Naive B cell (primary cell): Measurements from ENCODE around the gene IMMP2L. TPM values are rescaled to one million over a fixed set of nuclear protein-coding genes. Genes with fewer than 3 reads are reported as not detected.
"Not testable (repeated sequence)": the region's sequence is repeated elsewhere in the genome, so short reads cannot be mapped to it uniquely, and the experiment has no call there.

Source experiments
- ATAC-seq, 2 donors: fragments of 150-1000 bp; cut with Tn5 transposase; 2 replicates each; pipeline ENCODE4 v1.10.0; 2021; ENCODE audit warnings: low read depth in 2 of 2, mild to moderate bottlenecking in 2 of 2, moderate library complexity in 2 of 2
- DNase-seq: peaks from one replicate; pipeline ENCODE4 v3.0.0; 2022
- H3K27ac Mint-ChIP-seq, 6 donors: one replicate each; pipeline ENCODE4 v1.8.0; 2020 to 2022; ENCODE audit warnings: mild to moderate bottlenecking in 6 of 6, mixed read lengths in 6 of 6, moderate library complexity in 5 of 6, inconsistent platforms in 2 of 6
- H3K27me3 Mint-ChIP-seq, 3 donors: one replicate each; pipeline ENCODE4 v1.8.0; 2021 to 2022; ENCODE audit warnings: mixed read lengths in 3 of 3, mild to moderate bottlenecking in 1 of 3
- H3K36me3 Mint-ChIP-seq, 2 donors: one replicate each; pipeline ENCODE4 v1.8.0; 2020 to 2022; ENCODE audit warnings: mixed read lengths in 2 of 2, inconsistent platforms in 1 of 2, mild to moderate bottlenecking in 1 of 2
- H3K4me1 Mint-ChIP-seq, 3 donors: one replicate each; pipeline ENCODE4 v1.8.0; 2020 to 2022; ENCODE audit warnings: mixed read lengths in 3 of 3, inconsistent platforms in 1 of 3, mild to moderate bottlenecking in 1 of 3, moderate library complexity in 1 of 3
- H3K4me3 Mint-ChIP-seq, 8 donors: one replicate each; pipeline ENCODE4 v1.8.0; 2020 to 2022; ENCODE audit warnings: mild to moderate bottlenecking in 8 of 8, mixed read lengths in 8 of 8, moderate library complexity in 8 of 8, inconsistent platforms in 2 of 8
- H3K9me3 Mint-ChIP-seq, 7 donors: one replicate each; pipeline ENCODE4 v1.8.0; 2020 to 2022; ENCODE audit warnings: mixed read lengths in 7 of 7, mild to moderate bottlenecking in 5 of 7, inconsistent platforms in 2 of 7, moderate library complexity in 1 of 7
- polyA plus RNA-seq, 6 donors: library from polyadenylated mRNA; unstranded; fragments of 300-500 nt; fragmentation: Illumina TruSeq; gene quantifications; one replicate each; pipeline ENCODE4 v1.2.3, GENCODE V29; 2021; ENCODE audit warnings: low read depth in 6 of 6

Gene IMMP2L
- polyA plus RNA-seq, 6 donors from 2014 or later, result 14.9 to 34.0 (median 25.9) TPM

DNA sequence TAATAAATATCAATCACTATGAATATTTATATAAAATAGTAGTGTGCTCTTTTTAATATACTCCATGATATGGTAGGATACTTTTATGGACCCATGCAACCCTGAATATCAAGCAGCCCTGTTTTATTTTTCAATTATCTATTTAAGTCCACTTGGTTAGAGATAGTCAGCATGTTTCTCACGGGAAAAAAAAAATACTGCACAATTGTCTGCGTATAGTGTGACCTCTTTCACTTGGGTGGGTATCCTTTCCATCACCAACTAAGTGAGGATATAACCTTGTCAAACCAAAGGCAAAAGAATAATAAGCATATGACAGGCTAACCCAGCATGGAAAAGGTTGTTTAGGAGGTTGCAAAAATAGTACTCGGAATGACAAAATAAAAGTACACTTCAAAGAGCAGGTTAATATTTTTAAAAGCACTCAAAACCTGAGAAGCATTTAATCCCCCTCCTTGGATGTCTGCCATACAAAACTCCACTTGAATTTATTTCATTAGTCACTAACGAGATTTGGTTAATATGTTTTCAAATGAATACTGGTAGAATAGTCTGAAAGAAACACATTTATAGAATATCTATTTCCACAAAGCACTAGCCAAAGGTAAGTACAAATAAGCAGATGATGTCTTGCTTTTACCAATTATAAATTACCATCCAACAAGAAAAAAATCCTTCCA is 76.5 kb downstream of the IMMP2L start:
- no peak for DNase-seq
- H3K4me3 Mint-ChIP-seq, result no peak overlapping the region
- no peaks in the 10 kb centered on the region for H3K27me3 Mint-ChIP-seq
- ATAC-seq, result no peak
- H3K27ac Mint-ChIP-seq, result no peak overlapping the region
- H3K36me3 Mint-ChIP-seq, result no peaks in the 10 kb centered on the region
- H3K9me3 Mint-ChIP-seq, result no peaks in the 10 kb centered on the region
- no peaks in the 10 kb centered on the region for H3K4me1 Mint-ChIP-seq

DNA sequence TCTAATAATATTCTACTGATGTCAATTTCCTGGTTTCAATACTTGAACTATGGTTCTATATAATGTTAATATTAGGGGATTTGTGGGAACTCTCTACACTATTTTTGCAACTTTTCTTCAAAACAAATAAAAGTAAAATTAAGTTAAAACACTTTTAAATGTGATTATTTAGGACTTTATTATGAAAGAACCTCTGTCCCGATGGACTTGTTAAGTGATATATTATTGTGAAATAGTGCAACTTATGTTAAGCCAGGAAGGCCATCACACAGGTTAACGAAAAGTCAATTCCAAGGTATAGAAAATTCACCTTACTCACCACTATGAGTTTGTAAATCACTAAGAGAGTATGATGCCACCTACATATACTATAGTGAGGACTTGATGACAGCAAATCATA is 79.2 kb downstream of the IMMP2L start:
- peaks cover 8% of the 10 kb centered on the region in 2 donors for H3K36me3 Mint-ChIP-seq
- H3K27ac Mint-ChIP-seq, result no peak overlapping the region
- H3K4me3 Mint-ChIP-seq, result no peak overlapping the region
- ATAC-seq (no peak), DNase-seq (no peak)
- H3K9me3 Mint-ChIP-seq, result peaks cover 0 to 5% (median 3%) of the 10 kb centered on the region in 7 donors
- no peaks in the 10 kb centered on the region for H3K4me1 Mint-ChIP-seq
- no peaks in the 10 kb centered on the region for H3K27me3 Mint-ChIP-seq

DNA sequence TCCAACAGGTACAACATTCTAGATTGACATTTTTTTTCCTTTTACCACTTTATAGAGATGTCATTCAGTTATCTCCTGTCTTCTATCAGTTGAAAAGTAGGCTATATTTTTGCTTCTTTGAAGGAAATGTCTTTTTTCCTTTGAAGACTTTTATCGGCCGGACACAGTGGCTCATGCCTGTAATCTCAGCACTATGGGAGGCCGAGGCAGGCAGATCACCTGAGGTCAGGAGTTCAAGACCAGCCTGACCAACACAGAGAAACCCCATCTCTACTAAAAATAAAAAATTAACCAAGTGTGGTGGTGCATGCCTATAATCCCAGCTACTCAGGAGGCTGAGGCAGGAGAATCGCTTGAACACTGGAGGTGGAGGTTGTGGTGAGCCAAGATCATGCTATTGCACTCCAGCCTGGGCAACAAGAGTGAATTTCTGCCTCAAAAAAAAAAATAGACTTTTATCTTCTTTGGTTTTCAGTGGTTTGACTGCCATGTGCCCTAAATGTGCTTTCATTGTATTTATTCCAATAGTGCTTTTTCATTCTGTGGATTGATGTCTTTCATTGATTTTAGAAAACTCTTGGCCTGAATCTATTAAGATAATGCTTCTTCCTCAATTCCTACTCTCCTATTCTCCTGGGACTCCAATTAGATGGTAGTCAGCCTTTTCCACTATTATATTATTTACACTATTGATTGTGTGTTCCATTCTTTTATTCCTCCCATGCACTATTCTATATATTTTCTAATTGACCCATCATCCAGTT is 84.6 kb downstream of the IMMP2L start:
- Mint-ChIP-seq H3K9me3 (peaks cover 0 to 8% (median 5%) of the 10 kb centered on the region in 7 donors), H3K36me3 (peaks cover 13 to 22% of the 10 kb centered on the region in 2 donors), H3K27me3 (no peaks in the 10 kb centered on the region), H3K4me1 (no peaks in the 10 kb centered on the region), H3K27ac (peak overlapping the region in 1 of 6 donors; percentile 16), H3K4me3 (no peak overlapping the region)
- DNase-seq (no peak), ATAC-seq (no peak)

DNA sequence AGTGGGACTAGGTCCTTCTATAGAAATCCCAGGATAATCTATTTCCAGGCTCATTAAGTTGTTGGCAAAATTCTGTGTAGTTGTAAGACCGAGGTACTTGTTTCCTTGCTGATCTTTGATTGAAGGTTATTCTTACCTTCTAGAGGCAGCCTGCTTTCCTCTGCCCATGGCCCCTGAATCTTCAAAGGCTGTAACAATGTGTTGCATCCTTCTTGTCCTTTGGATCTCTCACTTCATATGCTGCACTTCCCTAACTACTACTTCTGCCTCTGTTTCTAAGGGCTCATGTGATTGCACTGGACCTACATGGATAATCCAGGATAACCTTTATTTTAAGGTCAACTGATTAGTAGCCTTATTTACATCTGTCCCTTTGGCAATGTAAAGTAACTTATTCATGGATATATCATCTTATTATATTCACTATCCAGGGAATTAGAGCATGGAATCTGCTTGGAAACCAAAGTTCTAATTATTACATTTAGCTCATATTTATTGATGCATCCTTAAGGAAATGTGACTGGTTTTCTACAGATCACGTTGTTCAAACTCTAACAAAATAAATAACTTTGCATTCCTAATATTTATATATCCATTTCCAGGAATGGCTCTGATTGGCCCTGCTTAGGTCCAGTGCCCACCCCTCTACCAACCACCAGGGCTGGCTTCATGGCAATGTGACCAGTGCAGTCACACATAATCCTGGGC is 85.6 kb downstream of the IMMP2L start:
- no peak overlapping the region for H3K27ac Mint-ChIP-seq
- no peak for ATAC-seq
- DNase-seq, result no peak
- no peaks in the 10 kb centered on the region for H3K27me3 Mint-ChIP-seq
- peaks cover 0 to 11% (median 6%) of the 10 kb centered on the region in 7 donors for H3K9me3 Mint-ChIP-seq
- H3K4me1 Mint-ChIP-seq, result no peaks in the 10 kb centered on the region
- H3K4me3 Mint-ChIP-seq, result no peak overlapping the region
- H3K36me3 Mint-ChIP-seq, result peaks cover 13 to 25% of the 10 kb centered on the region in 2 donors

DNA sequence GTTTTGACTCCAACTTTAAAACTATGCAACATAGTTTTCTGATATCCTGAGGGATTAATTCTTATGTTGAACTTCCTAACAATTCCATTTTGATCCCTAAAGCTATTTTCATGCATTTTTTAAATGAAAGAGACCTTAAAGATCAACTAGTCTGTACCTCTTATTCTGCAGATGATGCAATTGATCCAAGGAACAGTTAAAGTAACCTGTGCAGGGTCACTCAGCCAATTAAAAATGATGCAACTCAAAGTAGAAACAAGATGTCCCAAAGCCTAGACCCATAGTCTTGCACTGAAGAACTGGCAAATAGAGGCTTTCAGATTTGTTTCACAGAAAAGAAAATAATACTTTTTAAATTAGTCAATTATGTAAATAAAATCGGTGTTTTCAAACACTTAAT is 86.3 kb downstream of the IMMP2L start:
- ATAC-seq, result no peak
- Mint-ChIP-seq H3K4me3 (no peak overlapping the region), H3K4me1 (no peaks in the 10 kb centered on the region), H3K27me3 (no peaks in the 10 kb centered on the region), H3K36me3 (peaks cover 17 to 33% of the 10 kb centered on the region in 2 donors), H3K27ac (no peak overlapping the region), H3K9me3 (peaks cover 0 to 16% (median 9%) of the 10 kb centered on the region in 7 donors)
- DNase-seq, result no peak

DNA sequence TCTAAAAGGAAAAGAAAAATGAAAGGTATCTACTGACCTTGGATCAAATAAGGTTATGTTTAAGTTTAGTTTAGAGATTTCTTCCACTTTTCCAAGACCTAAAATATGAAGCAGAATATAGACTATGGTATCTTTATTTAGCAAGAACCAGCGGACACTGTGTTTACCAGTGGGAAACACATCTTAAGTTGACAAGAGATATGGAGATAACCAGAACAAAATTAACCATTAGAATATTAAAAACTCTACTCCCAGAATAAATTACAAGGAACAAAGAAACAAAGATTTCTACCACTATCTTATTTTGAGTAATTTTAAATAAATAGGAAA is 86.9 kb downstream of the IMMP2L start:
- peaks cover 19 to 34% of the 10 kb centered on the region in 2 donors for H3K36me3 Mint-ChIP-seq
- ATAC-seq, result no peak
- peaks cover 0 to 19% (median 11%) of the 10 kb centered on the region in 7 donors for H3K9me3 Mint-ChIP-seq
- H3K27ac Mint-ChIP-seq, result peak overlapping the region in 1 of 6 donors; percentile 66
- no peak for DNase-seq
- no peak overlapping the region for H3K4me3 Mint-ChIP-seq
- no peaks in the 10 kb centered on the region for H3K27me3 Mint-ChIP-seq
- no peaks in the 10 kb centered on the region for H3K4me1 Mint-ChIP-seq

DNA sequence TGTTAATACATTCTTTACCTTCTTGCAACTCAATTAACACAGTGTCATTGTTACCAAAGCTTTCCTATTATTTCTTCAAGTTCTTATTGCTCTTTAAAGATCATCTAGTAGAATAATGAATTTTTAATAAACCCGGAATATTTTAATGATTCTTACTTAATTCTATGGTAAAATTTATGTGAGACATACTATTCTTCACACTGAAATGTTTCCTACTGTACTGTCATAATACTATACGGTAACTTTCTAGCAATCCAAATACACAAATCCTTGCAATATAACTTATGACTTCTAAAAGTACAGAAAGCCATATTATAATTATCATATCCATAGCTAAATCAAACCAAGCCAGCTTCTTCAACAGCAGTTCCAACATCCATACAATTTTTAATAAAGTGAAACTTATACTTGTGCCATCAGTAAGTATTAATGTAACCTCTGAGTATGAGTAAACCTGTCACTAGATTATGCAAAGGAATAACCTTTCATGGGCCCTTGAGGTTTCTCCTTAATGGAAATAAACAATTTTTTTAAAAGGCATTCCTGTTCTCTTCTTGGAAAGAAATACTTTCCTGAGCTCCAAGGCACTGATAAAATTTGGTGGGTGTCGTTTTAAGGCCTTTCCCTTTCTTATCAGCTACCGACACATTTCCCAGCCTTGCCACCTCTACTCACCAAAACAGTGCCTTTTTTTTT is 87.4 kb downstream of the IMMP2L start:
- Mint-ChIP-seq H3K27ac (peak overlapping the region in 2 of 6 donors; percentile 6 to 66), H3K4me3 (no peak overlapping the region), H3K9me3 (peaks cover 0 to 19% (median 11%) of the 10 kb centered on the region in 7 donors), H3K4me1 (no peaks in the 10 kb centered on the region), H3K36me3 (peaks cover 19 to 34% of the 10 kb centered on the region in 2 donors), H3K27me3 (no peaks in the 10 kb centered on the region)
- DNase-seq (no peak), ATAC-seq (no peak)

DNA sequence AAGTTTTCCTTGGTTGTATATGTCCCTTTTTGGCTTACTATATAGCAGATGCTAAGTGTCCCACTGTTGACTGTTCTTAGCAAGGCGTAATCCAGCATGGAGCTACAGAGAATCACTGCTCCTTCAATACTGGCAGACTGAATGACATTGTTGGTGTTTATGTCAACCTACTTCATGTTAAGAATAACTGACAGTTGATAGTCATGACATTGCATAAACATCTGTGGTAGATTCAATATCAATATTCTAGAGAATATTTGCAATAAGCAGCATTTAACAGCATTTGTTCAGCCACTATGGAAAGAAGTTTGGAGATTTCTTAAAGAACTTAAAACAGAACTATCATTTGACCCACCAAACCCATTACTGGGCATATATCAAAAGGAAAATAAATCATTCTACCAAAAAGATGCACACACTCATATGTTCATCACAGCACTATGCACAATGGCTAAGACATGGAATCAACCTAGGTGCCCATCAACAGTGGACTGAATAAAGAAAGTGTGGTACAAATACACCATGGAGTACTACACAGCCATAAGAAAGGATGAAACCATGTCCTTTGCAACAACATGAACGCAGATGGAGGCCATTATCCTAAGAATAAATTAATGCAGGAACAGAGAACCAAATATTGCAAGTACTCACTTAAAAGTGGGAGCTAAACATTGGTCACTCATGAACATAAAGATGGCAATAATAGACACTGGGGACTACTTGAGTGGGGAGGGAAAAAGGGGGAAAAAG is 88.7 kb downstream of the IMMP2L start:
- no peak overlapping the region for H3K4me3 Mint-ChIP-seq
- H3K27me3 Mint-ChIP-seq, result no peaks in the 10 kb centered on the region
- no peak overlapping the region for H3K27ac Mint-ChIP-seq
- H3K36me3 Mint-ChIP-seq, result peaks cover 17 to 32% of the 10 kb centered on the region in 2 donors
- ATAC-seq, result no peak
- no peak for DNase-seq
- peaks cover 0 to 24% (median 12%) of the 10 kb centered on the region in 7 donors for H3K9me3 Mint-ChIP-seq
- H3K4me1 Mint-ChIP-seq, result no peaks in the 10 kb centered on the region

DNA sequence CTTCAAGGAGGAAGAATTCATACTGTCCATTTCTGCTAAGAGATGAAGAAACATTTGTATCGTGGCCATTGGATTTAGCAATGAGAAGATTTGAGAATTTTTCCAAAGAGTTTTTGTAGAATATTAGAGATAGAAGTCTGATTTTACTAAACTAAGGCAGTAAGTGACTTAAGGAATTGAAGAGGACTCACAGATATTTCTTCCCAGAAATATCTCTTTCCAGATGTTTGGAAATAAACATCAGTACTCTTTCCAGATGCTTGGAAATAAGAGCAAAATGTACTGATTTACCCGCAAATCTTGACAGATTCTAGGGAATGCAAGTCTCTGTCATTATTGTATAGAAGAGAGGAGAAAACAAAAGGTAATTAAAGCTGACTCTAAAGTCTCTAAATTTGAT is 91.3 kb downstream of the IMMP2L start:
- peaks cover 22 to 32% of the 10 kb centered on the region in 2 donors for H3K36me3 Mint-ChIP-seq
- H3K27ac Mint-ChIP-seq, result no peak overlapping the region
- H3K9me3 Mint-ChIP-seq, result peaks cover 0 to 21% (median 14%) of the 10 kb centered on the region in 7 donors
- ATAC-seq (no peak), DNase-seq (no peak)
- no peak overlapping the region for H3K4me3 Mint-ChIP-seq
- no peaks in the 10 kb centered on the region for H3K27me3 Mint-ChIP-seq
- no peaks in the 10 kb centered on the region for H3K4me1 Mint-ChIP-seq

DNA sequence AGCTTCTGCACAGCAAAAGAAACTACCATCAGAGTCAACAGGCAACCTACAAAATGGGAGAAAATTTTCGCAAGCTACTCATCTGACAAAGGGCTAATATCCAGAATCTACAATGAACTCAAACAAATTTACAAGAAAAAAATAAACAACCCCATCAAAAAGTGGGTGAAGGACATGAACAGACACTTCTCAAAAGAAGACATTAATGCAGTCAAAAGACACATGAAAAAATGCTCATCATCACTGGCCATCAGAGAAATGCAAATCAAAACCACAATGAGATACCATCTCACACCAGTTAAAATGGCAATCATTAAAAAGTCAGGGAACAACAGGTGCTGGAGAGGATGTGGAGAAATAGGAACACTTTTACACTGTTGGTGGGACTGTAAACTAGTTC is 92.4 kb downstream of the IMMP2L start:
- not testable (repeated sequence) for DNase-seq, ATAC-seq, H3K4me3 Mint-ChIP-seq, H3K27me3 Mint-ChIP-seq, H3K27ac Mint-ChIP-seq, H3K4me1 Mint-ChIP-seq
- Mint-ChIP-seq H3K9me3 (peaks cover 0 to 21% (median 14%) of the 10 kb centered on the region in 7 donors), H3K36me3 (peaks cover 17 to 32% of the 10 kb centered on the region in 2 donors)

DNA sequence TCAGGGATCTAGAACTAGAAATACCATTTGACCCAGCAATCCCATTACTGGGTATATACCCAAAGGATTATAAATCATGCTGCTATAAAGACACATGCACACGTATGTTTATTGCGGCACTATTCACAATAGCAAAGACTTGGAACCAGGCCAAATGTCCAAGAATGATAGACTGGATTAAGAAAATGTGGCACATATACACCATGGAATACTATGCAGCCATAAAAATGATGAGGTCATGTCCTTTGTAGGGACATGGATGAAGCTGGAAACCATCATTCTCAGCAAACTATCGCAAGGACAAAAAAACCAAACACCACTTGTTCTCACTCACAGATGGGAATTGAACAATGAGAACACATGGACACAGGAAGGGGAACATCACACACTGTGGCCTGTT is 96.5 kb downstream of the IMMP2L start:
- H3K27ac Mint-ChIP-seq, H3K4me1 Mint-ChIP-seq, DNase-seq, H3K4me3 Mint-ChIP-seq, ATAC-seq, H3K27me3 Mint-ChIP-seq: not testable (repeated sequence)
- Mint-ChIP-seq H3K9me3 (peaks cover 0 to 13% (median 7%) of the 10 kb centered on the region in 7 donors), H3K36me3 (peaks cover 19 to 21% of the 10 kb centered on the region in 2 donors)

DNA sequence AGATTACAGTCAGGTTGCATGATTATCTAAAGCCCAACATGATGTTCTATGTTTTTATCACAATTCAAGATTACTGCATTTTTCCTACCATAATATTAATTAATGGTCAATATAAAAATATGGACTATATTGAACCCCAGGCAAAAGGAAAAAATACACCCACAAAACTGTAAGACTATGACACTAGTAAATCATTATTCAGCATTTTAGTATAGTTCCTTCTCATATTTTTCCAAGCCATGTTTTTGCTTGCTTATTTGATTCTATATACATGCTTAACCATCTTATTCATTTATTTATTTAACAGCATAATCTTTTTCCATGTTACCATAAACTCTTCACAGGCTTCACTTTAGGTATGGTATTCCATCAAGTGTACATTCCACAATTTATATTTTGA is 101.6 kb downstream of the IMMP2L start:
- Mint-ChIP-seq H3K9me3 (peaks cover 0 to 4% (median 0%) of the 10 kb centered on the region in 7 donors), H3K27me3 (no peaks in the 10 kb centered on the region), H3K27ac (no peak overlapping the region), H3K36me3 (peaks cover 9 to 10% of the 10 kb centered on the region in 2 donors), H3K4me3 (no peak overlapping the region), H3K4me1 (peaks cover 0 to 13% (median 0%) of the 10 kb centered on the region in 3 donors)
- DNase-seq (no peak), ATAC-seq (no peak)
